B cell (primary cell): ENCODE results near the gene CCDC86. TPM values are rescaled to one million over a fixed set of nuclear protein-coding genes. Genes with fewer than 3 reads are reported as not detected.

Experiments used
- ATAC-seq: fragments of 200-7000 bp; cut with Tn5 transposase; one replicate; pipeline ENCODE4 v1.10.0; 2021; ENCODE audit warnings: low read depth, mild to moderate bottlenecking, moderate number of reproducible peaks, moderate library complexity
- CTCF ChIA-PET: fragments of 350-600 bp; sonication (Branson Sonifier 250); formaldehyde crosslinking; loops from one replicate; lab custom pipeline; 2021; ENCODE audit warnings: antibody characterized with exemption, inconsistent platforms; lab: Charles Lee
- POLR2A ChIA-PET: fragments of 350-600 bp; sonication (Branson Sonifier 250); formaldehyde crosslinking; loops from one replicate; lab custom pipeline; 2021; ENCODE audit warnings: antibody characterized with exemption; lab: Charles Lee
- DNase-seq: peaks from one replicate; pipeline ENCODE4 v3.0.0; 2013
- H2AFZ ChIP-seq: 2 replicates; pipeline ENCODE4 v1.6.1; 2012; ENCODE audit warnings: mild to moderate bottlenecking, low read depth, low read length; ENCODE audit not compliant: insufficient read depth, poor library complexity, severe bottlenecking
- H3K27ac ChIP-seq, 2 donors: 1 replicate in 1 of 2; 2 replicates in 1 of 2; pipeline ENCODE4 v1.5.1; 2012 to 2013; ENCODE audit warnings: low read length in 2 of 2, mild to moderate bottlenecking in 2 of 2, moderate library complexity in 1 of 2
- H3K27me3 ChIP-seq, 4 experiments: fragments of 200-600 bp in 1 of 4; sonication (generic) in 1 of 4; replicated peaks in 1 of 4; 1 replicate in 2 of 4; 2 replicates in 2 of 4; pipeline versions ENCODE4 v1.6.1 to v1.7.0; 2013 to 2016; ENCODE audit warnings: low read length in 3 of 4, mild to moderate bottlenecking in 2 of 4, mixed read lengths in 1 of 4, moderate library complexity in 1 of 4; ENCODE audit not compliant: insufficient read depth in 4 of 4, control insufficient read depth in 3 of 4; ENCODE audit errors: control extremely low read depth in 1 of 4
- H3K36me3 ChIP-seq, 2 experiments: replicated peaks in 1 of 2; 1 replicate in 1 of 2; 2 replicates in 1 of 2; pipeline versions ENCODE4 v1.6.1 to v1.7.1; 2013; ENCODE audit warnings: low read length in 1 of 2; ENCODE audit not compliant: insufficient read depth in 2 of 2, control insufficient read depth in 1 of 2; ENCODE audit errors: control extremely low read depth in 1 of 2, extremely low read depth in 1 of 2
- H3K4me1 ChIP-seq, 2 donors: fragments of 200-600 bp in 1 of 2; sonication (generic) in 1 of 2; 1 replicate in 1 of 2; 2 replicates in 1 of 2; pipeline versions ENCODE4 v1.5.1 to v1.6.1; 2013 to 2017; ENCODE audit warnings: low read length in 2 of 2; ENCODE audit not compliant: control insufficient read depth in 2 of 2, insufficient read depth in 2 of 2
- H3K4me2 ChIP-seq: replicated peaks from 2 replicates; pipeline ENCODE3; 2012; ENCODE audit warnings: mild to moderate bottlenecking, low read depth, low read length; ENCODE audit not compliant: poor library complexity, severe bottlenecking
- H3K4me3 ChIP-seq, 5 experiments: fragments of 200-600 bp in 1 of 5; sonication (generic) in 1 of 5; 1 replicate in 3 of 5; 2 replicates in 2 of 5; pipeline versions ENCODE4 v1.5.1 to v1.7.0; 2011 to 2016; ENCODE audit warnings: low read length in 4 of 5, mild to moderate bottlenecking in 4 of 5, low read depth in 2 of 5, control low read depth in 1 of 5, moderate library complexity in 1 of 5; ENCODE audit not compliant: insufficient read depth in 1 of 5; ENCODE audit errors: control extremely low read depth in 1 of 5, extremely low read depth in 1 of 5
- H3K79me2 ChIP-seq: fragments of 200-600 bp; sonication (generic); one replicate; pipeline ENCODE4 v1.6.0; 2016; ENCODE audit warnings: low read length; ENCODE audit not compliant: control insufficient read depth, insufficient read depth
- H3K9ac ChIP-seq: fragments of 200-600 bp; sonication (generic); 2 replicates; pipeline ENCODE4 v1.6.1; 2017; ENCODE audit warnings: mild to moderate bottlenecking, low read length, moderate library complexity
- H3K9me3 ChIP-seq, 3 donors: one replicate each; pipeline versions ENCODE4 v1.6.1 to v1.7.1; 2013; ENCODE audit warnings: low read length in 2 of 3; ENCODE audit not compliant: control insufficient read depth in 2 of 3, insufficient read depth in 1 of 3; ENCODE audit errors: control extremely low read depth in 1 of 3
- H4K20me1 ChIP-seq: 2 replicates; pipeline ENCODE4 v1.6.0; 2012; ENCODE audit warnings: mild to moderate bottlenecking, low read length; ENCODE audit not compliant: insufficient read depth, control insufficient read depth, poor library complexity, severe bottlenecking
- H3K27ac Mint-ChIP-seq: one replicate; pipeline ENCODE4 v1.8.0; 2021; ENCODE audit warnings: mixed read lengths
- H3K27me3 Mint-ChIP-seq: one replicate; pipeline ENCODE4 v1.8.0; 2021; ENCODE audit warnings: mixed read lengths
- H3K4me1 Mint-ChIP-seq: one replicate; pipeline ENCODE4 v1.8.0; 2021; ENCODE audit warnings: mixed read lengths
- H3K4me3 Mint-ChIP-seq: one replicate; pipeline ENCODE4 v1.8.0; 2021; ENCODE audit warnings: mixed read lengths
- H3K9me3 Mint-ChIP-seq: one replicate; pipeline ENCODE4 v1.8.0; 2022; ENCODE audit warnings: mixed read lengths; ENCODE audit not compliant: insufficient read depth
- CTCF ChIP-seq: fragments of 200-600 bp; IDR thresholded peaks from one replicate; pipeline ENCODE4 v1.8.0; 2022; ENCODE audit warnings: antibody characterized with exemption, mild to moderate bottlenecking
- EZH2 ChIP-seq: IDR thresholded peaks from 2 replicates; pipeline ENCODE4 v1.6.1; 2012; ENCODE audit warnings: borderline replicate concordance, low read depth, mild to moderate bottlenecking, moderate library complexity, low read length; ENCODE audit not compliant: insufficient read depth, poor library complexity, severe bottlenecking
- WGBS: methylation state at CpG from one replicate; pipeline ENCODE4 v1.1.5; 2013; ENCODE audit warnings: missing lambda C conversion rate; ENCODE audit not compliant: insufficient coverage; 5-methylcytosine and 5-hydroxymethylcytosine counted together
- intact Hi-C: fragments of 100-400 bp; cut with micrococcal nuclease; formaldehyde crosslinking; loops from one replicate; pipeline ENCODE4 v1.10.0; 2022
- polyA plus RNA-seq: library from polyadenylated mRNA; depleted of rRNA; stranded (reverse); fragments of >200 nt; gene quantifications from 2 replicates; pipeline ENCODE4 v1.2.3, GENCODE V29; 2012
- total RNA-seq, 2 donors: library from RNA; stranded (reverse); fragments of 120-200 nt in 1 of 2; gene quantifications; 1 replicate in 1 of 2; 2 replicates in 1 of 2; pipeline versions ENCODE4 v1.2.3 to v1.2.4, GENCODE V29; 2013 to 2022

The CCDC86 gene
- total and polyA plus RNA-seq, 2 donors (not counting 1 experiment from before 2014, with no cell fraction given) = 10.5 to 12.4 TPM

DNA sequence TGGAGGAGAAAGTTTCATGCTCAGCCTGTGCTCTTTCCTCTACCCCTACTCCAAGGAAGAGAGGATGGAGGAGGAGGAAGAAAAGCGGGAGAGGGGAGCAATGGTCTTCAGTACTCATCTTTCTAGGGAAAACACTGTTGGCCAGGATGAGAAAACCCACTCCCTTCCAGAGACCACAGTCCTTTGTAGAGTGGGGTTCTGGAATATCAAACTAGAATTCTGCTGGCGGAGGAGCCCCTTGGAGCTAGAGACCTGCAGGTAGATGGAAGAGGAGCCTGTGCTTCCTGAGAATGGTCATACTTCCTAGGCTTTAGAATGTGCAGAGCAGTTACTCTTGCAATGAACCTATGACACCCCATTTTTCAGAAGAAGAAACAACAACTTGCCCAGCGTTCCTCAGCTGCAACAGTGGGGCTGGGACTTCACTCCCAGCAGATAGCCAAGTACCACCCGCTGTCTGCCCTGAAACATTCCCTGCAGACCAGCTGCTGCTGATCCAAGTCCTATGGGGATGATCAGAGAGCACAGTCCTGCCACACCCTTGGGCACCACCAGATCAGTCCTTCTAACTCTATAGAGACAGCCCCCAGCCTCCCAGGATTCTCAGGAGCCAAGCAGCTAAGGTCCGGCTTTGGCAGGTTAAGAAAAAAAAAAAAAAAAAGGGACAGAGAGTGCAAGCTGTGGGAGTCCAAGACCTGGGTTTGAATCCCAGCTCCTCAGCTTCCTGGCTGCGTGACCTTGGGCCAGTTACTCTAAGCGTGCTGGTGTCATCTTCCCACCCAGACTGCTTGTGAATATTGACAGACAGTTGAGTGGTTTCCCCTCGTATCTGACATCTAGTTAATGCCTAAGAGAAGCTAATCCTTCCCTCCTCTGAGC, 13.2 kb downstream of the CCDC86 start:
- Histone ChIP-seq H3K4me1 (peaks cover 4 to 7% of the 10 kb centered on the region in 2 donors), H3K9ac (no peak overlapping the region), H3K9me3 (no peaks in the 10 kb centered on the region), H3K27me3 (peaks cover 0 to under 1% (median 0%) of the 10 kb centered on the region in 4 experiments), H4K20me1 (no peaks in the 10 kb centered on the region), H3K36me3 (peaks cover 0 to 21% of the 10 kb centered on the region in 2 experiments), H3K4me2 (no peak overlapping the region), H2AFZ (no peak overlapping the region), H3K4me3 (no peak overlapping the region), H3K79me2 (no peaks in the 10 kb centered on the region), H3K27ac (no peak overlapping the region)
- no peak overlapping the region for H3K4me3 Mint-ChIP-seq
- DNase-seq (no peak), ATAC-seq (no peak)
- TF ChIP-seq EZH2 (no peak), CTCF (no peak)
- peaks cover 9% of the 10 kb centered on the region for H3K4me1 Mint-ChIP-seq
- no peaks in the 10 kb centered on the region for H3K27me3 Mint-ChIP-seq
- CTCF ChIA-PET = interaction anchor here (0.8 to 1.6 kb wide), 4 partner anchors 24 to 44 kb away, joined by 4 to 5 read pairs (median 4); no protein-coding TSS in a partner anchor
- intact Hi-C loops = no loop called here
- H3K27ac Mint-ChIP-seq = no peak overlapping the region
- 46% methylated on average over 3 of the region's 8 CpGs for WGBS
- POLR2A ChIA-PET = no interaction called here
- no peaks in the 10 kb centered on the region for H3K9me3 Mint-ChIP-seq
